GM23338 (cell line): ENCODE results near the gene ZNF594. TPM values are rescaled to one million over a fixed set of nuclear protein-coding genes. Genes with fewer than 3 reads are reported as not detected.

Experiments
- ATAC-seq: fragments of 200-7000 bp; cut with Tn5 transposase; 3 replicates; pipeline ENCODE4 v1.9.1; 2020
- DNase-seq: peaks from one replicate; pipeline ENCODE4 v3.0.0-alpha.2; 2015; ENCODE audit warnings: low spot score
- H2AFZ ChIP-seq: fragments of 200-600 bp; sonication (generic); 2 replicates; pipeline ENCODE4 v1.8.0; 2016; ENCODE audit warnings: antibody characterized with exemption, mild to moderate bottlenecking, moderate library complexity
- H3F3A ChIP-seq: fragments of 200-600 bp; sonication (generic); replicated peaks from 2 replicates; pipeline ENCODE4 v1.8.0; 2017; ENCODE audit warnings: antibody characterized with exemption, mixed run types, low read depth
- H3K27ac ChIP-seq: fragments of 200-600 bp; sonication (generic); 2 replicates; pipeline ENCODE4 v1.6.1; 2016; ENCODE audit warnings: low read depth
- H3K27me3 ChIP-seq: fragments of 200-600 bp; sonication (generic); 2 replicates; pipeline ENCODE4 v1.8.0; 2016; ENCODE audit warnings: mild to moderate bottlenecking, mixed run types, moderate library complexity; ENCODE audit not compliant: insufficient read depth
- H3K36me3 ChIP-seq: fragments of 200-600 bp; sonication (generic); 2 replicates; pipeline ENCODE4 v1.8.0; 2016; ENCODE audit warnings: mild to moderate bottlenecking; ENCODE audit not compliant: insufficient read depth
- H3K4me1 ChIP-seq: fragments of 200-600 bp; sonication (generic); 2 replicates; pipeline ENCODE4 v1.8.0; 2016; ENCODE audit warnings: mild to moderate bottlenecking, moderate library complexity; ENCODE audit not compliant: insufficient read depth
- H3K4me2 ChIP-seq: fragments of 200-600 bp; sonication (generic); 2 replicates; pipeline ENCODE4 v1.7.1; 2017; ENCODE audit warnings: mixed run types
- H3K4me3 ChIP-seq: fragments of 200-600 bp; sonication (generic); 2 replicates; pipeline ENCODE4 v1.6.1; 2016; ENCODE audit warnings: mixed run types
- H3K79me2 ChIP-seq: fragments of 200-600 bp; sonication (generic); replicated peaks from 2 replicates; pipeline ENCODE4 v1.8.0; 2017; ENCODE audit warnings: mild to moderate bottlenecking; ENCODE audit not compliant: insufficient read depth
- H3K9me2 ChIP-seq: fragments of 200-600 bp; sonication (generic); 2 replicates; pipeline ENCODE4 v1.8.0; 2017; ENCODE audit not compliant: insufficient read depth
- H4K20me1 ChIP-seq: fragments of 200-600 bp; sonication (generic); replicated peaks from 2 replicates; pipeline ENCODE4 v1.8.0; 2017; ENCODE audit warnings: mild to moderate bottlenecking; ENCODE audit not compliant: insufficient read depth
- H3K27ac Mint-ChIP-seq: 2 replicates; pipeline ENCODE4 v1.8.0; 2020; ENCODE audit warnings: inconsistent platforms, mild to moderate bottlenecking, moderate library complexity, mixed read lengths
- H3K27me3 Mint-ChIP-seq: 3 replicates; pipeline ENCODE4 v1.8.0; 2022; ENCODE audit warnings: low read depth, mild to moderate bottlenecking, moderate library complexity, mixed read lengths, inconsistent platforms; ENCODE audit not compliant: insufficient read depth, poor library complexity
- H3K36me3 Mint-ChIP-seq: 3 replicates; pipeline ENCODE4 v1.8.0; 2021; ENCODE audit warnings: low read depth, mild to moderate bottlenecking, inconsistent platforms, moderate library complexity, mixed read lengths
- H3K4me1 Mint-ChIP-seq: 3 replicates; pipeline ENCODE4 v1.8.0; 2020; ENCODE audit warnings: mild to moderate bottlenecking, inconsistent platforms, mixed read lengths
- H3K4me3 Mint-ChIP-seq: 3 replicates; pipeline ENCODE4 v1.8.0; 2021; ENCODE audit warnings: moderate library complexity, mild to moderate bottlenecking, inconsistent platforms, mixed read lengths
- H3K9me3 Mint-ChIP-seq: 3 replicates; pipeline ENCODE4 v1.8.0; 2020; ENCODE audit warnings: moderate library complexity, mild to moderate bottlenecking, inconsistent platforms, mixed read lengths
- CREB1 ChIP-seq: fragments of 250-450 bp; sonication (Bioruptor Pico); IDR thresholded peaks from 2 replicates; pipeline ENCODE4 v1.5.0; 2020; ENCODE audit warnings: low read depth, mild to moderate bottlenecking, moderate library complexity
- ETS1 ChIP-seq: IDR thresholded peaks from 2 replicates; pipeline ENCODE4 v1.6.1; 2016; ENCODE audit warnings: antibody characterized with exemption
- EZH2 ChIP-seq: fragments of 200-600 bp; sonication (generic); IDR thresholded peaks from one replicate; pipeline ENCODE4 v1.8.0; 2017; ENCODE audit warnings: antibody characterized with exemption, mild to moderate bottlenecking, low read depth; ENCODE audit not compliant: unreplicated experiment
- EZH2phosphoT487 ChIP-seq: fragments of 200-600 bp; sonication (generic); IDR thresholded peaks from one replicate; pipeline ENCODE4 v1.8.1; 2018; ENCODE audit warnings: antibody characterized with exemption; ENCODE audit not compliant: unreplicated experiment
- JUNB ChIP-seq: IDR thresholded peaks from one replicate; pipeline ENCODE4 v1.6.1; 2016; ENCODE audit warnings: antibody characterized with exemption; ENCODE audit not compliant: unreplicated experiment
- NANOG ChIP-seq: IDR thresholded peaks from 2 replicates; pipeline ENCODE4 v1.6.1; 2016; ENCODE audit warnings: antibody characterized with exemption, borderline replicate concordance
- POLR2AphosphoS5 ChIP-seq: IDR thresholded peaks from 2 replicates; pipeline ENCODE4 v1.6.1; 2016; ENCODE audit warnings: antibody characterized with exemption, low read depth
- REST ChIP-seq: IDR thresholded peaks from one replicate; pipeline ENCODE4 v1.6.1; 2018; ENCODE audit warnings: antibody characterized with exemption; ENCODE audit not compliant: unreplicated experiment
- STAT1 ChIP-seq: IDR thresholded peaks from one replicate; pipeline ENCODE4 v1.6.1; 2016; ENCODE audit warnings: antibody characterized with exemption; ENCODE audit not compliant: unreplicated experiment
- ZNF114 ChIP-seq: fragments of 250-450 bp; sonication (Bioruptor Pico); IDR thresholded peaks from 2 replicates; pipeline ENCODE4 v1.5.0; 2020; ENCODE audit warnings: mild to moderate bottlenecking, moderate library complexity
- ZNF462 ChIP-seq: fragments of 250-450 bp; sonication (Bioruptor Pico); IDR thresholded peaks from 2 replicates; pipeline ENCODE4 v1.5.0; 2020; ENCODE audit warnings: mild to moderate bottlenecking, moderate library complexity
- polyA plus RNA-seq: library from polyadenylated mRNA; unstranded; fragments of >200 nt; fragmentation: Nextera tagmentation; extraction: Ambion mirVana; gene quantifications from 2 replicates; pipeline ENCODE4 v1.2.1, GENCODE V29; 2016
- total RNA-seq: library from RNA; depleted of rRNA; stranded (reverse); fragments of >200 nt; shearing (Covaris generic); gene quantifications from 2 replicates; pipeline ENCODE4 v1.2.3, GENCODE V29; 2014

The ZNF594 gene
- total and polyA plus RNA-seq, 2 experiments from 2014 or later: 7.0 to 15.6 TPM

GRCh38 chr17:5220074-5220473, 28.4 kb upstream of the ZNF594 start:
- H3K36me3 ChIP-seq: no peaks in the 10 kb centered on the region
- no peak for TF ChIP-seq NANOG
- DNase-seq: no peak
- Mint-ChIP-seq H3K27me3 (peaks cover 2% of the 10 kb centered on the region), H3K36me3 (no peaks in the 10 kb centered on the region), H3K4me3 (no peak overlapping the region), H3K27ac (no peak overlapping the region), H3K4me1 (no peaks in the 10 kb centered on the region), H3K9me3 (no peaks in the 10 kb centered on the region)
- H3K4me1 ChIP-seq: no peaks in the 10 kb centered on the region
- no peak overlapping the region for H3K4me2 ChIP-seq
- no peak overlapping the region for H3K27ac ChIP-seq
- ATAC-seq: no peak
- no peak overlapping the region for H3K4me3 ChIP-seq
- H4K20me1 ChIP-seq: no peaks in the 10 kb centered on the region; the same call in 1 of the 2 replicates
- no peaks in the 10 kb centered on the region for H3K27me3 ChIP-seq
- H3F3A ChIP-seq: no peaks in the 10 kb centered on the region
- no peaks in the 10 kb centered on the region for H3K9me2 ChIP-seq
- no peak overlapping the region for H2AFZ ChIP-seq
- H3K79me2 ChIP-seq: no peaks in the 10 kb centered on the region

- H3K9me2 ChIP-seq: no peaks in the 10 kb centered on the region
- no peak overlapping the region for H3K27ac Mint-ChIP-seq
- H3F3A ChIP-seq: no peaks in the 10 kb centered on the region
- H3K4me1 ChIP-seq: no peaks in the 10 kb centered on the region
- no peak overlapping the region for H3K4me3 ChIP-seq
- H3K27ac ChIP-seq: no peak overlapping the region
- H3K4me2 ChIP-seq: no peak overlapping the region
- H4K20me1 ChIP-seq: no peaks in the 10 kb centered on the region
- no peaks in the 10 kb centered on the region for H3K9me3 Mint-ChIP-seq
- no peak for ATAC-seq
- peaks cover 2% of the 10 kb centered on the region for H3K27me3 Mint-ChIP-seq
- no peak for DNase-seq
- no peaks in the 10 kb centered on the region for H3K36me3 Mint-ChIP-seq
- H3K79me2 ChIP-seq: no peaks in the 10 kb centered on the region
- no peaks in the 10 kb centered on the region for H3K27me3 ChIP-seq
- no peak overlapping the region for H2AFZ ChIP-seq
- H3K4me3 Mint-ChIP-seq: no peak overlapping the region
- H3K36me3 ChIP-seq: no peaks in the 10 kb centered on the region
- H3K4me1 Mint-ChIP-seq: no peaks in the 10 kb centered on the region
- TF ChIP-seq POLR2AphosphoS5 (no peak), NANOG (no peak), ZNF462 (no peak), JUNB (no peak), ZNF114 (CRISPR knock-in tag) (no peak), STAT1 (no peak), ETS1 (no peak), EZH2phosphoT487 (no peak), REST (no peak), CREB1 (CRISPR knock-in tag) (no peak), EZH2 (no peak)
Observed at GRCh38 chr17:5219536-5219935, 27.9 kb upstream of the ZNF594 start.
